Liver (tissue), 9 donors: ENCODE results near the gene MAB21L2. TPM values are rescaled to one million over a fixed set of nuclear protein-coding genes. Genes with fewer than 3 reads are reported as not detected.

Experiments
- DNase-seq: peaks from one replicate; pipeline ENCODE4 v3.0.0-alpha.2; 2017; ENCODE audit warnings: low spot score
- H3K27ac ChIP-seq, 2 donors: one replicate each; pipeline ENCODE4 v1.7.0; 2013; ENCODE audit warnings: inconsistent platforms in 2 of 2, low read length in 2 of 2, control low read depth in 1 of 2, low read depth in 1 of 2, mild to moderate bottlenecking in 1 of 2
- H3K27me3 ChIP-seq, 4 donors: one replicate each; pipeline versions ENCODE4 v1.6.1 to v1.7.0; 2013; ENCODE audit warnings: low read length in 3 of 4, inconsistent platforms in 1 of 4, mild to moderate bottlenecking in 1 of 4, moderate library complexity in 1 of 4; ENCODE audit not compliant: control insufficient read depth in 4 of 4, insufficient read depth in 4 of 4
- H3K36me3 ChIP-seq, 4 donors: one replicate each; pipeline versions ENCODE4 v1.6.1 to v1.7.0; 2013; ENCODE audit warnings: low read length in 3 of 4, mild to moderate bottlenecking in 3 of 4, low read depth in 1 of 4, moderate library complexity in 1 of 4; ENCODE audit not compliant: control insufficient read depth in 4 of 4, insufficient read depth in 3 of 4
- H3K4me1 ChIP-seq, 4 donors: one replicate each; pipeline versions ENCODE4 v1.6.1 to v1.7.0; 2013; ENCODE audit warnings: low read length in 3 of 4, mild to moderate bottlenecking in 3 of 4, moderate library complexity in 1 of 4; ENCODE audit not compliant: control insufficient read depth in 4 of 4, insufficient read depth in 4 of 4
- H3K4me3 ChIP-seq, 3 donors: one replicate each; pipeline versions ENCODE4 v1.6.1 to v1.7.0; 2013; ENCODE audit warnings: low read length in 3 of 3, control low read depth in 1 of 3, low read depth in 1 of 3, mild to moderate bottlenecking in 1 of 3
- H3K9ac ChIP-seq, 2 donors: one replicate each; pipeline ENCODE4 v1.7.0; 2013; ENCODE audit warnings: low read length in 2 of 2, mild to moderate bottlenecking in 2 of 2, moderate library complexity in 2 of 2, control low read depth in 1 of 2, low read depth in 1 of 2
- H3K9me3 ChIP-seq, 4 donors: one replicate each; pipeline versions ENCODE4 v1.6.1 to v1.7.0; 2013; ENCODE audit warnings: low read length in 3 of 4; ENCODE audit not compliant: control insufficient read depth in 4 of 4
- CTCF ChIP-seq: fragments of 150-350 bp; IDR thresholded peaks from 2 replicates; pipeline ENCODE4 v1.5.1; 2017; ENCODE audit warnings: improper control_type of control experiment, low read depth, low read length; ENCODE audit not compliant: missing input control
- FOXA1 ChIP-seq: IDR thresholded peaks from 2 replicates; pipeline ENCODE4 v1.6.1; 2016; ENCODE audit warnings: antibody characterized with exemption
- FOXA2 ChIP-seq: IDR thresholded peaks from 2 replicates; pipeline ENCODE4 v1.6.1; 2016; ENCODE audit warnings: antibody characterized with exemption
- GABPA ChIP-seq, 2 donors: IDR thresholded peaks in 1 of 2; conservative IDR thresholded peaks in 1 of 2; 2 replicates each; pipeline ENCODE4 v1.6.1; 2016; ENCODE audit warnings: antibody characterized with exemption in 2 of 2, mild to moderate bottlenecking in 1 of 2, moderate library complexity in 1 of 2
- HNF4A ChIP-seq, 2 donors: conservative IDR thresholded peaks; 2 replicates each; pipeline ENCODE4 v1.6.1; 2016; ENCODE audit warnings: antibody characterized with exemption in 2 of 2, mild to moderate bottlenecking in 2 of 2
- HNF4G ChIP-seq: IDR thresholded peaks from 2 replicates; pipeline ENCODE4 v1.6.1; 2016; ENCODE audit warnings: antibody characterized with exemption
- JUND ChIP-seq, 2 donors: IDR thresholded peaks; 2 replicates each; pipeline ENCODE4 v1.6.1; 2016; ENCODE audit warnings: antibody characterized with exemption in 2 of 2
- NR2F2 ChIP-seq: IDR thresholded peaks from 2 replicates; pipeline ENCODE4 v1.6.1; 2016; ENCODE audit warnings: antibody characterized with exemption
- RAD21 ChIP-seq, 2 donors: IDR thresholded peaks; 2 replicates each; pipeline ENCODE4 v1.6.1; 2016; ENCODE audit warnings: antibody characterized with exemption in 2 of 2, mild to moderate bottlenecking in 2 of 2
- RXRA ChIP-seq, 2 donors: IDR thresholded peaks; 2 replicates each; pipeline ENCODE4 v1.6.1; 2017 to 2018; ENCODE audit warnings: antibody characterized with exemption in 2 of 2, mild to moderate bottlenecking in 1 of 2
- SP1 ChIP-seq: IDR thresholded peaks from 2 replicates; pipeline ENCODE4 v1.6.1; 2018; ENCODE audit warnings: antibody characterized with exemption, mild to moderate bottlenecking
- TAF1 ChIP-seq: conservative IDR thresholded peaks from 2 replicates; pipeline ENCODE4 v1.6.1; 2016; ENCODE audit warnings: antibody characterized with exemption, mild to moderate bottlenecking
- YY1 ChIP-seq: IDR thresholded peaks from 2 replicates; pipeline ENCODE4 v1.6.1; 2016; ENCODE audit warnings: antibody characterized with exemption, mild to moderate bottlenecking
- WGBS: extraction: QIAGEN DNeasy Blood & Tissue Kit; methylation state at CpG from one replicate; pipeline ENCODE4 v1.1.7; 2013; 5-methylcytosine and 5-hydroxymethylcytosine counted together
- polyA plus RNA-seq, 2 donors: library from polyadenylated mRNA; stranded (reverse) in 1 of 2; unstranded in 1 of 2; fragments of 200-250 nt in 1 of 2; fragments of >200 nt in 1 of 2; fragmentation: Nextera tagmentation in 1 of 2; extraction: Ambion mirVana in 1 of 2; gene quantifications; one replicate each; pipeline versions ENCODE4 v1.2.1 to v1.2.3, GENCODE V29; 2013 to 2015
- total RNA-seq, 2 donors: library from RNA; depleted of rRNA; stranded (reverse); fragments of >200 nt; gene quantifications; one replicate each; pipeline ENCODE4 v1.2.3, GENCODE V29; 2014
- TF ChIP-seq, protein P1 (sequence below): IDR thresholded peaks from 2 replicates; pipeline ENCODE4 v1.6.1; 2016; ENCODE audit warnings: antibody characterized with exemption, mild to moderate bottlenecking
- TF ChIP-seq, protein P2 (sequence below): IDR thresholded peaks from 2 replicates; pipeline ENCODE4 v1.6.1; 2016; ENCODE audit warnings: antibody characterized with exemption
- TF ChIP-seq, protein P3 (sequence below): IDR thresholded peaks from 2 replicates; pipeline ENCODE4 v1.6.1; 2016; ENCODE audit warnings: antibody characterized with exemption
- donor health status: healthy.
- donor health status: healthy.
- donor health status: healthy.
- donor health status: healthy.
- donor health status: healthy.

MAB21L2 gene
- total and polyA plus RNA-seq, 4 donors, result 0.30 to 1.5 (median 0.66) TPM

DNA sequence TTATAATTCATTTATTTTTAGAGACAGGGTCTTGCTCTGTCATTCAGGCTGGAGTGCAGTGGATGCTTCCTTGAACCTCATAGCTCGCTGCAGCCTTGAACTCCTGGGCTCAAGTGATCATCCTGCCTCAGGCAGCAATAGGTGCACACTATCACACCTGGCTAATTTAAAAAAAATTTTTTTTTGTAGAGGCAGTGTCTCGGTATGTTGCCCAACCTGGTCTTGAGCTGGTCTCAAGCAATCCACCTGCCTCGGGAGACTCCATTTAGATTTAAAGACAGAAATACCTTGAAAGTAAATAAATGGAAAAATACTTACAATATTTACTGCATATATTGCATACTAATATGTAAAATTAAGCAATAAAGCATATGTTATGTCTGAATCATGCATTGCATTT is 40.3 kb upstream of the MAB21L2 start:
- Histone ChIP-seq H3K9ac (no peak overlapping the region), H3K36me3 (peaks cover 0 to 1% (median 0%) of the 10 kb centered on the region in 4 donors), H3K4me3 (no peak overlapping the region), H3K9me3 (no peaks in the 10 kb centered on the region), H3K4me1 (peaks cover 0 to 1% (median 0%) of the 10 kb centered on the region in 4 donors), H3K27ac (no peak overlapping the region), H3K27me3 (no peaks in the 10 kb centered on the region)
- 96% methylated on average over 3 of the region's 3 CpGs for WGBS
- DNase-seq, result no peak
- TF ChIP-seq YY1 (no peak), RAD21 (IDR thresholded peaks at IDR 0.05) (no peak), CTCF (no peak), NR2F2 (no peak), HNF4A (conservative IDR thresholded peaks at IDR 0.05) (no peak), JUND (IDR thresholded peaks at IDR 0.05) (no peak), TAF1 (no peak), HNF4G (no peak), SP1 (no peak), RXRA (IDR thresholded peaks at IDR 0.05) (no peak), FOXA2 (no peak), GABPA (IDR thresholded peaks at IDR 0.05 in 1 of 2, conservative IDR thresholded peaks at IDR 0.05 in 1 of 2) (no peak)
- TF ChIP-seq, protein P1, sequence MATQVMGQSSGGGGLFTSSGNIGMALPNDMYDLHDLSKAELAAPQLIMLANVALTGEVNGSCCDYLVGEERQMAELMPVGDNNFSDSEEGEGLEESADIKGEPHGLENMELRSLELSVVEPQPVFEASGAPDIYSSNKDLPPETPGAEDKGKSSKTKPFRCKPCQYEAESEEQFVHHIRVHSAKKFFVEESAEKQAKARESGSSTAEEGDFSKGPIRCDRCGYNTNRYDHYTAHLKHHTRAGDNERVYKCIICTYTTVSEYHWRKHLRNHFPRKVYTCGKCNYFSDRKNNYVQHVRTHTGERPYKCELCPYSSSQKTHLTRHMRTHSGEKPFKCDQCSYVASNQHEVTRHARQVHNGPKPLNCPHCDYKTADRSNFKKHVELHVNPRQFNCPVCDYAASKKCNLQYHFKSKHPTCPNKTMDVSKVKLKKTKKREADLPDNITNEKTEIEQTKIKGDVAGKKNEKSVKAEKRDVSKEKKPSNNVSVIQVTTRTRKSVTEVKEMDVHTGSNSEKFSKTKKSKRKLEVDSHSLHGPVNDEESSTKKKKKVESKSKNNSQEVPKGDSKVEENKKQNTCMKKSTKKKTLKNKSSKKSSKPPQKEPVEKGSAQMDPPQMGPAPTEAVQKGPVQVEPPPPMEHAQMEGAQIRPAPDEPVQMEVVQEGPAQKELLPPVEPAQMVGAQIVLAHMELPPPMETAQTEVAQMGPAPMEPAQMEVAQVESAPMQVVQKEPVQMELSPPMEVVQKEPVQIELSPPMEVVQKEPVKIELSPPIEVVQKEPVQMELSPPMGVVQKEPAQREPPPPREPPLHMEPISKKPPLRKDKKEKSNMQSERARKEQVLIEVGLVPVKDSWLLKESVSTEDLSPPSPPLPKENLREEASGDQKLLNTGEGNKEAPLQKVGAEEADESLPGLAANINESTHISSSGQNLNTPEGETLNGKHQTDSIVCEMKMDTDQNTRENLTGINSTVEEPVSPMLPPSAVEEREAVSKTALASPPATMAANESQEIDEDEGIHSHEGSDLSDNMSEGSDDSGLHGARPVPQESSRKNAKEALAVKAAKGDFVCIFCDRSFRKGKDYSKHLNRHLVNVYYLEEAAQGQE, result no peak
- TF ChIP-seq, protein P2, sequence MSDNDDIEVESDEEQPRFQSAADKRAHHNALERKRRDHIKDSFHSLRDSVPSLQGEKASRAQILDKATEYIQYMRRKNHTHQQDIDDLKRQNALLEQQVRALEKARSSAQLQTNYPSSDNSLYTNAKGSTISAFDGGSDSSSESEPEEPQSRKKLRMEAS, result no peak
- TF ChIP-seq, protein P3, sequence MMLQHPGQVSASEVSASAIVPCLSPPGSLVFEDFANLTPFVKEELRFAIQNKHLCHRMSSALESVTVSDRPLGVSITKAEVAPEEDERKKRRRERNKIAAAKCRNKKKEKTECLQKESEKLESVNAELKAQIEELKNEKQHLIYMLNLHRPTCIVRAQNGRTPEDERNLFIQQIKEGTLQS, result no peak

DNA sequence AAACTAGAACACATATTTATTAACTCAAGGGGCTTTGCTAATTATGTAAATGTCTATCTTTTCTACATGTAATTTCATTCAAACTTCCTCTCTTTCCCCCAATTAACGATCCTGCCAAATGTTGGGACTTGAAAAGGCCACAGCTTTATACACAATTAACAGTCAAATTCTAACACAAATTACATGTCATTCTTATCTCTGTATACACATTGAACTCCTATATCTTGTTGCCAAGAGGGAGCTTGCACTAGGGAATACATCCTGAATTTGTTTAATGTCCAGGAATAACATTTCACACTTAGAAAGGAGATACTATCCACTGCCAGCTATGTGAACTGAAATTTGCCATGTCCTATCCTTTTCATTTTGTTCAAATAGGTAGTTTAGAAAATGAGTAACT is 38.9 kb upstream of the MAB21L2 start:
- H3K27ac ChIP-seq, result no peak overlapping the region
- 66% methylated on average over 1 of the region's 1 CpG for WGBS
- H3K4me1 ChIP-seq, result peaks cover 0 to 1% (median 0%) of the 10 kb centered on the region in 4 donors
- H3K27me3 ChIP-seq, result no peaks in the 10 kb centered on the region
- peaks cover 0 to 1% (median 0%) of the 10 kb centered on the region in 4 donors for H3K36me3 ChIP-seq
- TF ChIP-seq GABPA (IDR thresholded peaks at IDR 0.05 in 1 of 2, conservative IDR thresholded peaks at IDR 0.05 in 1 of 2), result no peak
- no peak for TF ChIP-seq YY1
- no peak for TF ChIP-seq HNF4G
- TF ChIP-seq, protein P1, result no peak
- no peak for TF ChIP-seq JUND (IDR thresholded peaks at IDR 0.05)
- TF ChIP-seq RXRA (IDR thresholded peaks at IDR 0.05), result no peak
- TF ChIP-seq, protein P3, result no peak
- no peak for TF ChIP-seq NR2F2
- TF ChIP-seq RAD21 (IDR thresholded peaks at IDR 0.05), result no peak
- no peak for TF ChIP-seq FOXA1
- TF ChIP-seq CTCF, result no peak
- no peak overlapping the region for H3K4me3 ChIP-seq
- DNase-seq, result no peak
- H3K9me3 ChIP-seq, result no peaks in the 10 kb centered on the region
- H3K9ac ChIP-seq, result no peak overlapping the region
